Measurements from ENCODE around the gene MUSTN1.
A peak's percentile ranks its signal among the peaks of the same experiment; 100 is the strongest.

Gene MUSTN1

DNA sequence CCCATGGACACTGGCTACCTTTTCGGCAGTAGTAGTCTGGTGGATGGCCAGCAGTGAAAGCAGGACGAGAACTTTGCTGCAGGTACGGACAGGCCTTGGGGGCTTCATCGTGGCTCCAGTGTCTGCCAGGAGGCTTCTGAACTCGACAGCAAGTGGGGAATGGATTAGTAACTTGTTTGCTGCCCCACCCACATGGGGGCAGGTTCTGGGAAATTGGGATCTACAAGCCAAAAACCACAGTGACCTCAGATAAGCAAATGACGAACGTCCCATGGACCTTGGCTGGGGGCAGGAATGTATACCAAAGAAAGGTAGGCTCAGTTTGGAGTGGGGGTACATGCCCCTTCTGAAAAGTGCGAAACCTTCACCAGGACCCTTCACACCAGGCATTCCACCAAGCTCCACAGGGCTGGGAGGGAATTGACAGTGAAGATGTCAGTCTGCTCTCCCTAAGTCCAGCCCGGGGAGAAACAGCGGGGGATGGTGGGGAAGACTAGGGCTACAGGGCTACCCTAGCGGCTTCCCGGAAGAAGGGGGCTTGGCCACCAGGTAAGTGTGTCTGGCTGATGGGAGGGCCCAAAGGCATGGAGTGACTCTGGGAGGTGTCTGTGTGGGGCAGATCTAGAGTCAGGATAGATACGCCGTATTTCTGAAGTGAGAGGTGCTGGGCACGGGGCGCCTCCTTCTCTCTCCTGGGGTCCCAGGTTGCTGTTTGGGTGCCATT, 4.1 kb downstream of the MUSTN1 start, which contains the start of gene ITIH4:
TSS of gene ITIH4 (minus strand) at position 138 of the 724 bp plus-strand sequence. CDS start at position 108, 30 bp downstream.
- DNase-seq, result no peak

DNA sequence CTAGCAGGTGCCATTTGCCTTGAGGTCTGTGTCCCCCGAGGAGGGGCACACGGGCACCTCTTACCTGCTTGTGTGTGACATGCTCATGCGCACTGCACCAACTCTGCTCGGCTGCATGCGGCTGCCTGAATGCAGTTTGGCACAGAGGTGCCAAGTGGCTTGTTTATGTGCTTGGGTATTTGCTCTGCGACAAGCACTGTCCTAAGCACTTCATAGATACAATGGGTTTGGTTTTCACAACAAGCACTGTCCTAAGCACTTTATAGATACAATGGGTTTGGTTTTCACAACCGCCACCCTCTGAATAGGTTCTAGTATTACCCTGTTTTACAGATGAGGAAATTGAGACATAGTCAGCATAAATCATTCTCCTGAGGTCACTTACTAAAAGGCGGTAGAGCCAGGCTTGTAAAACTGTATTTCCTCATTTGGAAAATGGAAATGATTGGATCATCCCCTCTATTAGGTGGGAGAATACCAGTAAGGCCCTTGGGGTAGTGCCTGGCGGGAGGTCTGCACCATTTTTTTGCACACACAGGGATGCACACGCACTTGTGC, 4.8 kb downstream of the MUSTN1 start:
- DNase-seq, result no peak

DNA sequence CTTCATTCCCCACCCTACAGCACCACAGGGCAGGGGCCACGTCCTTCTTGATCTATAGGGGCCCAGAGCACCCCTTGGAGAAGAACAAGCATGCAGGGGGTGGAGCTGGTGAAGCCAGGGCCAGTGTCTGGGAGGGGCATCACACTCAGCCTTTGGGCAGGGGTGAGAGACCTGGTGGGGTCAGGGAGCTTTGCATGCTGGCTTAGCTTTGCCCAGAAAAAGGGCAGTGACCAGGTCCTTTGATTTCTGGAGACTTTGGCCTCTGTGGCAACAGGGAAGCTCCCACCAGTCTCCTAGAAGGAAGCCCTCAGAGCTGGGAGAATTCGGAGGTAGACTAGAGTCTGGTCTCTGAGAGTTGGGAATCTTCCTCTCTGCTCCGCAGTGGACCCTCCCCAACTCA, 5.3 kb downstream of the MUSTN1 start:
- no peak for DNase-seq

DNA sequence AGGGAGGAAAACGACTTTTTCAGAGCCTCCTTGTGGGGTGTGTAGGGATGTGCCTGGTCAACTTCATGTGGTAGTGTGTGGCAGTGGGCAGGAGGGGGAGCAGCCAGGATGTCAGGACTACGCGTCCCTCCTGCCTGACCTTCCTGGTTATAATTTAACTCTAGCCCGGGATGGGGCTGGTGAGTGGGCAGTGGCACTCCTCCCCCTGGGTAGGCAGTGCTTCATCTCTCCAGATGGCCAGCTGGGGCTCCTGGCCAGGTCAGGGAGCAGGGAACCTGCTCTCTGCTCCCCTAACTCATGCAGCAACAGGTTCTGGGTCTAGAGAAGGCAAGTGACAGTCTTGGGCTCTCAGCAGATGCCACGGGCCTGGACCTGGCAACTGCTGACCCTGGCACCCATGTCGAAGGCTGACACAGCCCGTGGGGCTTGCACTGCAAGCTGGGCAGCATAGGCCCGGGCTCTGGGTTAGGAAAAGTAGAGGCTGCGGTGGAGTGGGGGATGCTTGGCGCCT, 6.9 kb downstream of the MUSTN1 start:
- no peak for DNase-seq

DNA sequence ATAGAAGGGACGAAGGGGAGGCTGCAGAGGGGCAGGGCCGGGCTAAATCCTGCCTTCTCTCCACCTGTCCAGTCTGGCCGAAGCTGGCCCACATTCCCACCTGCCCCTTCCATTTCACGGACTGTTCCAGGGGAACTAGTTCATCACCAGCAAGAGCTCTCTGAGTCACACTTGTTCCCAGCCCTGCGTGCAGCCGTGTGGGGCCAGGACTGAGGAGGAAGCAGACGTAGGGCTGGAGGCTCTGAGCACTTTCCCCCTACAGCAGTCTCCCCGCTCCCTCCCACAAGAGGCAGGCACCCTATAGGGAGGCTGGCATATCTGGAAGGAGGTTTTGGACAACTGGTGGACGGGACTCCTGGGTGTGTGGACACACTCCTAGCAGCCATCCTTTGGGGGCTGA, 7.4 kb downstream of the MUSTN1 start:
- DNase-seq, result no peak

DNA sequence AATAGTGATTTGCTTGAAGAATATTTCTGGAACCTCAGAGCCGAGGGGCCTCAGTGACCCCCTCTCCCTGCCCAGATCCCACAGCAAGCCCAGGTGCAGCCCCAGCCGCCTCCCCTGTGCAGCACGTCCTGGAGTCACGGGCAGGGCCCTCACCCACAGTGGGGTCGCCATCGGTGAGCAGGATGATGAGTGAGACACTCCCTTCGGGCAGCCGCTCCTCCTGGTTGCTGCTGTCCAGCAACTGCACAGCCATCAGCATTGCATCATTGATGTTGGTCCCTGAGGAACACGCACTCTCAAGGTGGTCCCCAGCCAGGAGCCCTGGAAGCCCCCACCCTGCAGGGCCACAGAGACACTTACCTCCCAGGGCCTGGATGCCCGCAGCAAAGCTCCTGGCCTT, 10.8 kb downstream of the MUSTN1 start:
- DNase-seq, result no peak

DNA sequence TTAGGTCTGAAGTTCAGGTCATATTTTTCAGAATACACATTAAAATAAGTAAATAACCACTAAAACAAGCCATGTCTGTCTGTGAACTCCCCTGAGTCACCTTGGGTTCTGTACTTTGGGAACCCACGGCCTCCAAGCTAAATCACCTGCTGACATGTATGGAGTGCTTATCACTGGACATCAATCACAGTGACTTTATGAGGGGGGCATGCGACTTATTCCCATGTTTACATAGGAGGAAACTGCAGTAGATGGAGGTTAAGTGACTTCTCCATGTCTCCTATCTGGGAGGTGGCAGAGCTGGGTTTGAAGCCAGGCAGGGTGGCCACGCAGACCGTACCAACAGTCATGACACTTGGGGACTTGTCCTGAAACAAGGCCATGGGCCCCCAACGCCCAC, 12.5 kb downstream of the MUSTN1 start:
- no peak for DNase-seq

DNA sequence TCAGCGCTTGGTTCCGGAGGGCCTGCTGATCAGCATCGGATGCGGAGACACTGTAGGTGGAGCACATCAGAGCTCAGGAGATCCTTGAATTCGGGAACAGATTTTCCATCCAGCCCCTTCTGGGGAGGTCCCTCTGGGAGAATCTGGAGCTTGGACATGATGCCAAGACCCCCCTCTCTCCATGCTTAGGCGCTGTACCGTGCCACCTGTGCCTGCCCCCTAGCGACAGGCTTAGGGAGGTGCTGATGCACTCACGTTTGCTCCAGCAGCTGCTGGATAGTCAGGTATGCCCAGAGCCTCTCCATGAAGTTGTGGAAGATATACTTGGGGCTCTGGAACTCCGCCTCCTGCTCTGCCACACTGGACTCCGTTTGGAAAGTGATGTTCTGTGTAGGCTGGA, 14.1 kb downstream of the MUSTN1 start:
- DNase-seq, result peak; percentile 10

DNA sequence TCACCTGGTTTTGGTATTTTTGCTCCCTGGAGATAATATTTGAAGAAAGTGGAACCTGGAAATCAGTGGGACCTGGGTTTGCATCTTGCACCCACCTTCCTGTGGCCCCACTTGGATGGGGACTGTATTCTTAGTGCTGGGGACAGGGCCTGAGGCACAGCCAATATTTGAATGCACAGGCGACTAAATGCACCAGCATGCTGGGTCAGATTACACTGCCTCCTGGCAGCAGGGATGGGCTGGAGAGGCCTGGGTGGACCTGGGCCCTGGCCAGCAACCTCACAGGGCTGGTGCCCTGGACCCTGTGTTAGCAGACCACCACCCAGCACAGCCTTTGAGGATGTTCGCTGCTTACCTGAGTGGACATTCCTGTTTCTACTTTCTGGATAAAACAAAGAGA, 14.9 kb downstream of the MUSTN1 start:
- DNase-seq, result no peak

DNA sequence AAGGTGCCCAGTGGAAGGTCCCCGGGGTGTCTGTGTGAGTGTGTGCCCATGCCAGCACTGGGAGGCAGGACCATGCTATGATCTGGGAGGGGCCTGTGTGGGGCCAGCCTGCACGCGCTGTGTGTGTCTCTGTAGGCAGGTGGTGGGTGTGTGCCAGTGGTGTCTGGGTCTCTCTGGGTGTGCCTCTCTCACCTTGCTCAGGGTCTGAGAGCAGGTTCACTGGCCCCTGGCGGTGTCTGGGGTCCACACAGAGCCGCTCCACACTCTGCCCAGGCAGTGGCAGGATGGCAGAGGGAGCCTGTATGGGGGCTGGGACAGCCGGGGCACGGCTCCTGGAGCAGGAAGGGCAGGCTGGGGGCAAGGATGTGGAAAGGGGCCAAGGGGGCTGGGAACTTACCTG, 17.0 kb downstream of the MUSTN1 start:
- no peak for DNase-seq

DNA sequence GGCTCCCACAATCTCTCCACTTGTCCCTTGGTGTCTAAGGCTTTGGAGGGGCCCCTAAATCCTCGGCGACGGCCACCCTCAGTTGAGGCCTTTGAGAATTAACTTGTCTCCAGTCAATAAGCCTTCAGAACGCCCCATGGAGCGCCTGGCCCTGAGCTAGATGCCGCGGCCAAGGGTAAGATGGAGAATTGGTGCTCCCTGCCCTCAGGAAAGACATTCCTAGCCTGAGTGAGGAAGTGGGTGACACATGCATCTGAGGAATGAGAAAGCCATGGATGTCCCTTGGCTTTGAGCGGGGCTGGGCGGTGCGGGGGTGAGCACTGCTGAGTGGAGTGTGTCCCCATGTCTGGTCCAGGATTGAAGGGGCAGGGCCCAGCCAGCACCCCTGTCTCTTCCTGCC, 17.6 kb downstream of the MUSTN1 start:
- DNase-seq, result no peak

DNA sequence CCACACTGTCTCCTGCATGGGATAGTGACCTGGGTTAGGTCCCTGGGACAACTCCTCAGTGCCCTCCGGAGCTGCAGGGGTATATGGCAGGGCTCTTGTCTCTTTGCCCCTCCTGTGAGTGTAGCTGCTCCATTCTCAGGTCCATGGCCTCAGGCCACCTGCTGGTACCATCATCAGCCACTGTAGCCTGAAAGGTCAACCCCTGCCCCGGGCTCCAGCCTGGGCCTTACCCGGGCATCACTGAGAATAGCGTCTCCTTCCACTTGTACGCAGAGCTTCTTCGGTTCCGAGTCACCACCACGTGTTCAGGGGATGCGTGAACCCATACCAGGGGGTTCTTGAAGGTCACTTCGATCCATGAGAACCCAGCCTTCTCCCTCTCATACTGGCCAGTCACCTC, 18.2 kb downstream of the MUSTN1 start:
- no peak for DNase-seq

DNA sequence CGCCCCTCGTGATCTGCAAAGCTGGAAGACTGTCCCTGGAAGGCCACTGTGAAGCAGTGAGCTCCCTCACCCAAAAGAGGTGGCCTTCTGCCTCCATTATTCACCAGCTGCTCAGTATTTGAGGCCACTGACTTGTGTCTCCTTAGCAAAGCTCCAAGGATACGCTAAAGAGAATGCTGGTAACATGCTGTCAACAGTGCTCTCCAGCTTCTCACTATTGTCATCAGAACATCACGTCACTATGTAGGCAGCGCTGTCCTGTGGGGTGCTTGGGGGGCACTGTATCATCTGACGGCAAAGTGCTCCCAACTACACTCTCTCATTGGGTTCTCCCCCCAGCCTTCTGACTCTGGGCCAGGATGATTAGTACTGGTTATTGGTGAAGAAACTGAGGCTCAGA, 18.6 kb downstream of the MUSTN1 start:
- no peak for DNase-seq

DNA sequence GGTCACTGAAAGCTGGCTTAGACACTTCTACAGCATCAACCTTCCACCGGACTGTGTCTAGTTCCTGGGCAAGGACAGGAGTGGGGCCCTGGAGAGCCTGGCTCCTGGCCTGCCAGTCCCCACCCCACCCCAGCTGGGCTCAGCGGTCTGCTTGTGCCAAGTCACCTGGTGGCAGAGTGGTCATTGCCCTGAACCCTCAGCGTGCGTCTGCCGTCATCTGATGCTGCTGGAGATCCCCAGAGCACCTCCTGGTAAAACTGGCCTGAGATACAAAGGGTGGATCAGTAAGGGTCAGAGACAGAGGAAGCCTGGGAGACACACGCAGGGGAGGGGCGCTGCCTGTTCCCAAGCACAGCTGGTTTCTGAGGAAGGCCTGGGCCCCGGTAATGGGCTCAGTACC, 21.0 kb downstream of the MUSTN1 start:
- DNase-seq, result no peak

DNA sequence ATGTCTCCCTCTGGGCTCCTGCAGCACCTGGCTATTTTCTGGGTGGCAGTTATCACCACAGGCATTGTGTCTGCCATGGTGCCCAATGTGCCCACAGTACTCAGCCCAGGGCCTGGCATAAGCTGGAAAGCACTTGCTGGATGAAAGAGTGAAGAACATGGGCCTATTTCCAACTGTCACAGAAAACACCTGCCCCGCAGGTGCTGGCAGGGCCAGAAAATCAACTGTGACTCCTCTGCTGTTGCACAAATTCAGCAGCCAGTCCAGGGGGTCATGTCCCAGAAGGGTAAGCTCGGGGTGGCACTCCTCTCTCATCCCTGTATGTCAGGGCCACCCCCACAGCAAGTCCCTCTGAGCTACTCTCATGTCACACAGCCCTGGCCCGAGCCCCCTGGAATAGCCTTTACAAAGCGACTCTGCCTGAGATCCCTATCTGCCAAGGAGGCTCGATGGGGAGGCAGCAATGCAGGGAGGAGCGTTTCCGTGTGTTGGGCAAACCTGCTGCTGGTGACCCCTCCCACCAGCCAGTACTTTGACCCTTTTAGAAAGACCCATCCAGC, 23.3 kb downstream of the MUSTN1 start:
- no peak for DNase-seq

DNA sequence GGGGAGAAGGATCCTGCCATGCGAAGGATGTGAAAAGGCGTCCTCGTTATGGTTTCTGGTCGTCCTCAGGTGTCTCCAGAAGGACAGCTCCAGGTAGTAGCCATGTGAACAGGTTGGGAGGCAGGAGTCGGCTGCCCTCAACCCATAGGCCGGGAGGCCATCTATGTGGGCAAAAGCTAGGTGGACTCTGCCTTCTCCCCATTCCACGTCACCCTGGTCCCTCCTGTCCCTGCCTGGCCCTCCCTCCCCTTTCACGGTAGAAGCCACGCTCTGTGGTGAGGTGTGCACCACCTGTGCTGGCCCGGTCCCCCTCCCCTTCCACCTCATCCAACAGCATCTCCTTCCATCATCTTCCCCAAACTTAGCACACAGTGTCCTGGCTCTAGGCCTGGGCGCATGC, 23.9 kb downstream of the MUSTN1 start:
- no peak for DNase-seq

DNA sequence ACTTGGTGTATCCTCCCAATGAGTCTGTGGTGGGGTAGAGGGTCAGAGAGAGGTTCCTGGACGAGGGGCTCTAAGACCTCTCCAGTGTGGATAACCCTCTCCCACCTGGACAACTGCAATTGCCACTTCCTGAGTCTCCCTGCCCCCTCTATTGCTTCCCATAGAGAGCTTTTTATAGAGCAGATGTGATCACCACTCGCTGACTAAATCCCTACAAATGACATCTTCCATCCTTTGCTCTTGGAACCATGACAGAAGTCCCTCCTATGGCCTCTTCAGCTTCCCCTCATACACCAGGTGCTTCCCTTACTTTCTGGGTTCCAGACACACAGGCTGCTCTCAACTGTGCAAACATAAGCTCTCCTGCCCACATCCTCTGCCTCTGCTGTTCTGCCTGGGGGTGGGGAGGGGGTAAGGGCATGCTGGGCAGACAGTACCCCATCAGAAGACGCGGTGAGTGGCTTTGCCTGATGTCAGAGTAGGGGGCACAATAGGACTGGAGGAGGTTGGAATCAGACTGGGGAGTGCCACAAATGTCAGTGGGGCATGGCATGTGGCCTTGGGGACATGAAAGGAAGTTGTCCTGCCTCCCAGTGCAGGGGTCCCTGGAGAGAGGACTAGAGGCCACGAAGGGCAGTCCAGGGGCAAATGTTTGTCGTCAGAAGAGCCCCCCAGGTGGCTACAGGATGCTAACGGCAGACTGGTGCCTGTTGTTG, 25.0 kb downstream of the MUSTN1 start:
- DNase-seq, result no peak

DNA sequence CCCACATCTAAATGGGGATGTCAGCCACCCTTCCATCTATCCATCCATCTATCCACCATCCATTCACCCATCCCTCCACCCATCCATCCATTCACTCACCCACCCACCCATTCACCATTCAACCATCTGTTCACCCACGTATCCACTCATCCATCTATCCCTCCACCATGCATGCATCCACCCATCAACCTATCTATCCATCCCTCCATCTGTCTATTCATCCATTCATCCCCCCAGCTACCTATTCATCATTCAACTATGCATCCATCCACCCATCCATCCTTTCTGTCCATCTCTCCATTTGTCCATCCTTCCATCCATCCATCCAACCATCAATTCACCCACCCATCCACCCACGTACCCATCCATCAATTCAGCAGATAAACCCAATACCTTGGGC, 25.7 kb downstream of the MUSTN1 start:
- DNase-seq, result no peak

DNA sequence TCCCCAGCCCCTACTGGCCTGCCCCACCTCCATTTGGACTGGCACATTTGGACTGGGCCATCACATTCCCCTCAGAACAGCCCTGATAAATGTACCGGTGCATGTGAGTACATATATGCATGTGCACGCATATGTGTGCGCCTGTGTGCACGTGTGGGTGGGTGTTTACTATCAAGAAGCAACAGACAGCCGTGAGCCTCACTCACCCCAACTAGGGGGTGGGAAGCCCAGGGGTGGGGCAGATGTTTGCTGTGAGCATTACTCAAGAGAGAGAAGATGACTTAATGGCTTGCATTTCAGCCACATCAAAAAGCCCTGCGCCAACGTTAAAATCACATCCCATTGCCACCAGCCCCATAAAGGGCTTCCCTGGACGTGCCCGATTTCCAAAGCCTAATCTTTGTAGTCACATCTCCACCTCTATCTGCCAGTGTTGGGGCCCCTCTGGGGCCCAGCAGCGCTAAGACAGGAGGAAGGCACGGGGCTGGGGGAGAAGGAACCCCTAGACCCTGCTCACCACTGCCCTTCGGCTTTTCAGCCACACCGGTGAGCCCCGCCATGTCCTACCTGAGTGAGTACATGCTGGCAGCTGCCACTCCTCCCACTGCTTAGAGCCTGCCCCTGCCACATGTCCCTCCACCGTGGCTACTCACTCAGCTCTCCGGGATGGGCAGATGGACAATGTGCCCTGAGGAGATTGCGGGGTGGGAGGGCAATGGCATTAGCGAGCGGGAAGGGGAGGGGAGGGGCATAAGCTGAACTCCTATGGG, 29.4 kb downstream of the MUSTN1 start:
- DNase-seq, result no peak

DNA sequence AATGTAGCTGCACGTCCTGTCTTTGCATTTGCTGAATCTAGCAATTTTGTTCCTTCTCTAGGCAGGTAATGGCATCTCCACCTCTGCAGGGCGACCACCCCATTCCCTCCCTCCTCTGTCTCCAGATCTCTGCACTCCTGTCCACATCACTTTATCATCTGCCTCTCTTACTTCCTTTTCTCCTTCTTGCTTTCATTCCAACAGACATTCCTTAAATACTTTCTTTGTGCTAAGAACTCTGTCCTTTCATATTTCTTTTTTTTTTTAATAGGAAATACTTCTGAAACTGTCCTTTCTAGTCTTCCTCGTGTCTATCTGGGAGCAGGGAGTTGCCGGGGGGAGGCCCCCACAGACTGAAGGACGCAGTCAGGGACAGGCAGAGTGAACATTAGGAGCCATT, 33.0 kb downstream of the MUSTN1 start:
- no peak for DNase-seq

DNA sequence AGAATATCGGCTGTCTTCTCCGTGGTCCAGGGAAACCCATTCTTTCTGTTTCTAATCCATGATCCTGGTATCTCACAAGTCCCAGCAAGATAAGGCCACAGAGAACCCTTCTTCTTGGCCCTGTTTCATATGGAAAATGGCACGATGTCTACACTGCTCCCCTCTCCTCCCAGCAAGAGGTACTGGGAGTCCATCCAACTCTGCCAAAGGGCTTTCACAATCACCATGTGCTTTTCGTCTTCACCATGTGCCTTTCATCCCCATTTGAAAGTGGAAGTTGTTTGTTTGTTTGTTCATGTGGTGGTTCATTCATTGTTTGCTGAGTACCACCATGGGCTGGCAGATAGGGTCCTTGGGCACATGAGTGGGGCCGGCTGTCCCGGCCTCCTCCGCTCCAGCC, 34.7 kb downstream of the MUSTN1 start:
- no peak for DNase-seq

DNA sequence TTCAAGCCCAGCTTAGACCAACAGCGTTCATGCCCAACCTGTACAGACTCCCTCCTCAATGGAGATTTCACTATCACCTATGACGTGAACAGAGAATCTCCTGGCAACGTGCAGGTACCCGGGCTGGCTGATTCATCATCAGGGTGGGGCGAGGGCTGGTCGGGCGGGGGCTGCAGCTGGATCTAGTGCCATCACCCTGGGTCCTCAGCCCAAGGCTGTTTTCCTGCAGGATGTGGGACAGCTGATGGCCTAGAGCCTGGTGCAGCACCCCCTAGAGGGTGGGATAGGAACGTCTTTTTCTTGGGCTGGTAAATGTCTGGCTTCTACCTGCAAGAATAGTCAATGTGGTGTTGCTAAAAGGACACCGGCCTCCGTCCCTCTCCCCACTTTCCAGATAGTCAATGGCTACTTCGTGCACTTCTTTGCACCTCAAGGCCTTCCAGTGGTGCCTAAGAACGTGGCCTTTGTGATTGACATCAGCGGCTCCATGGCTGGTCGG, 35.8 kb downstream of the MUSTN1 start:
- peak; percentile 7 for DNase-seq
